T-helper 22 cell (primary cell): Measurements from ENCODE around the gene STRIP1.
"Not testable (repeated sequence)": the region's sequence is repeated elsewhere in the genome, so short reads cannot be mapped to it uniquely, and the experiment has no call there.

Source experiments
- DNase-seq: peaks from one replicate; pipeline ENCODE4 v3.0.0-alpha.2; 2020; ENCODE audit warnings: low read depth

STRIP1 gene

GRCh38 chr1:110070282-110070669 is 35.9 kb downstream of the STRIP1 start:
- DNase-seq, result no peak

- DNase-seq, result no peak
Measured at GRCh38 chr1:110070671-110071242, 36.3 kb downstream of the STRIP1 start, which contains the start of gene ALX3. Gene ALX3, minus strand, starts transcription at chr1:110070672. Its CDS starts 60 bp downstream, at chr1:110070612.

- DNase-seq, result no peak
Measured at GRCh38 chr1:110074166-110074565, 39.7 kb downstream of the STRIP1 start.

GRCh38 chr1:110076789-110077500 is 42.5 kb downstream of the STRIP1 start:
- no peak for DNase-seq

GRCh38 chr1:110079995-110080394 is 45.6 kb downstream of the STRIP1 start:
- not testable (repeated sequence) for DNase-seq

GRCh38 chr1:110081061-110081460 is 46.6 kb downstream of the STRIP1 start:
- DNase-seq, result no peak

GRCh38 chr1:110082477-110082876 is 48.1 kb downstream of the STRIP1 start:
- DNase-seq, result no peak

- no peak for DNase-seq
Measured at GRCh38 chr1:110083061-110083865, 48.8 kb downstream of the STRIP1 start.

- DNase-seq, result no peak
Measured at GRCh38 chr1:110083866-110084226, 49.4 kb downstream of the STRIP1 start.

- DNase-seq, result no peak
Measured at GRCh38 chr1:110084227-110085078, 50.0 kb downstream of the STRIP1 start.

GRCh38 chr1:110085671-110086070 is 51.2 kb downstream of the STRIP1 start:
- no peak for DNase-seq

- DNase-seq, result no peak
Measured at GRCh38 chr1:110086961-110087360, 52.5 kb downstream of the STRIP1 start.

GRCh38 chr1:110087812-110088738 is 53.7 kb downstream of the STRIP1 start:
- no peak for DNase-seq

- no peak for DNase-seq
Measured at GRCh38 chr1:110088739-110089316, 54.4 kb downstream of the STRIP1 start.

- DNase-seq, result no peak
Measured at GRCh38 chr1:110089561-110090275, 55.3 kb downstream of the STRIP1 start.

- no peak for DNase-seq
Measured at GRCh38 chr1:110091381-110091780, 57.0 kb downstream of the STRIP1 start.

- no peak for DNase-seq
Measured at GRCh38 chr1:110091791-110092190, 57.4 kb downstream of the STRIP1 start.

- no peak for DNase-seq
Measured at GRCh38 chr1:110092991-110093390, 58.6 kb downstream of the STRIP1 start.

- DNase-seq, result no peak
Measured at GRCh38 chr1:110094931-110095654, 60.7 kb downstream of the STRIP1 start.
